ENCODE measurements around the gene SLC35B2.

GRCh38 chr6:44267252-44267651, 9.9 kb upstream of the SLC35B2 start:
- TF ChIP-seq CTCF (IDR thresholded peaks at IDR 0.05) (no peak), REST (IDR thresholded peaks at IDR 0.05; ENCODE audit: insufficient read depth in 1 of 2, low read depth in 2 of 2, low read length in 1 of 2) (no peak)

Data from Panc1 (cell line).